ENCODE measurements around the gene CDKAL1.

- no peak for TF ChIP-seq CTCF (IDR thresholded peaks at IDR 0.05)
- TF ChIP-seq TP53 (CRISPR knock-in tag; IDR thresholded peaks at IDR 0.05): no peak
- TF ChIP-seq RELA (CRISPR knock-in tag; IDR thresholded peaks at IDR 0.05; ENCODE audit: borderline replicate concordance): no peak
- no peak for TF ChIP-seq ELF4 (CRISPR knock-in tag; IDR thresholded peaks at IDR 0.05; ENCODE audit: low read depth)
- TF ChIP-seq NR3C1 (CRISPR knock-in tag; conservative IDR thresholded peaks at IDR 0.05; ENCODE audit: low read depth): no peak
- TF ChIP-seq ATF1 (CRISPR knock-in tag; IDR thresholded peaks at IDR 0.05): no peak
- no peak for TF ChIP-seq CREB1 (CRISPR knock-in tag; IDR thresholded peaks at IDR 0.05)
- TF ChIP-seq NR1H2 (CRISPR knock-in tag; IDR thresholded peaks at IDR 0.05): no peak
- TF ChIP-seq TEAD4 (CRISPR knock-in tag; IDR thresholded peaks at IDR 0.05): no peak
- TF ChIP-seq NR2C2 (CRISPR knock-in tag; IDR thresholded peaks at IDR 0.05): no peak
- no peak for TF ChIP-seq ATF3 (CRISPR knock-in tag; conservative IDR thresholded peaks at IDR 0.05)
- no peak for TF ChIP-seq USF1 (CRISPR knock-in tag; IDR thresholded peaks at IDR 0.05)
Observed at GRCh38 chr6:20670750-20671149, 136.5 kb downstream of the CDKAL1 start.
